ENCODE measurements around the gene LTN1.

LTN1 gene

DNA sequence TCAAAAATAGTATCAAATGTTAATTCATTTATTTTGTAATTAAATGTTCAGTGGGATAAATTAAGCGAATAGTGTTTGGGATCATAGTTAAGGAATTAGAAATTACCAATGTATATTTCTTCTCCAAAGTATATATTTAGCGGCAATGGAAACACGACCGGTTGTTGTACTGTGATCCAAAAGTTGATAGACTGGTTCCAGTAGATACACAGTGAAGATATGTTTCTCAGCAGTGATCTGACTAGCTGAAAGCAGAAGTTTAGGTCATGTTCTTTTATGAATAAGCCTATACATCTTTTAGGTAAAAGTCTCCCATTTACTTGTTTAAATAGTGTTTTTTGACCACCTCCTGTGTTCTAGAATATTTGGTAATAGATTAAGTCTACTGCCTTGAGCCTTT lies 40.6 kb upstream of the LTN1 start:
- no peak overlapping the region for H2AFZ ChIP-seq (ENCODE audit: low read length)
- H3K4me3 ChIP-seq (ENCODE audit: low read length, poor library complexity, severe bottlenecking), result no peak overlapping the region
- H4K20me1 ChIP-seq (ENCODE audit: insufficient read depth, low read length, poor library complexity, severe bottlenecking), result no peaks in the 10 kb centered on the region
- H3K9me3 ChIP-seq (ENCODE audit: insufficient read depth, low read depth, low read length), result no peaks in the 10 kb centered on the region
- H3K27me3 ChIP-seq (ENCODE audit: insufficient read depth, low read length, poor library complexity, severe bottlenecking), result no peaks in the 10 kb centered on the region
- H3K36me3 ChIP-seq (ENCODE audit: insufficient read depth, low read length), result peaks cover 57% of the 10 kb centered on the region; the same call in 1 of the 2 replicates
- 0 out of 2 replicates have a peak, but pooled peaks cover 5% of the 10 kb centered on the region for H3K79me2 ChIP-seq (ENCODE audit: insufficient read depth, low read length)
- no peaks in the 10 kb centered on the region for H3F3A ChIP-seq (ENCODE audit: low read depth)
- H3K4me2 ChIP-seq (ENCODE audit: low read depth, low read length, poor library complexity, severe bottlenecking), result no peak overlapping the region
- H3K9ac ChIP-seq (ENCODE audit: low read depth, low read length, poor library complexity, severe bottlenecking), result no peak overlapping the region
- H3K4me1 ChIP-seq (ENCODE audit: insufficient read depth, low read length, poor library complexity, severe bottlenecking), result no peaks in the 10 kb centered on the region
- no peaks in the 10 kb centered on the region for H3K9me2 ChIP-seq (replicated peaks; ENCODE audit: low read depth, low read length)
- TF ChIP-seq EZH2phosphoT487 (IDR thresholded peaks at IDR 0.05; ENCODE audit: borderline replicate concordance), result no peak
- TF ChIP-seq, protein P1, sequence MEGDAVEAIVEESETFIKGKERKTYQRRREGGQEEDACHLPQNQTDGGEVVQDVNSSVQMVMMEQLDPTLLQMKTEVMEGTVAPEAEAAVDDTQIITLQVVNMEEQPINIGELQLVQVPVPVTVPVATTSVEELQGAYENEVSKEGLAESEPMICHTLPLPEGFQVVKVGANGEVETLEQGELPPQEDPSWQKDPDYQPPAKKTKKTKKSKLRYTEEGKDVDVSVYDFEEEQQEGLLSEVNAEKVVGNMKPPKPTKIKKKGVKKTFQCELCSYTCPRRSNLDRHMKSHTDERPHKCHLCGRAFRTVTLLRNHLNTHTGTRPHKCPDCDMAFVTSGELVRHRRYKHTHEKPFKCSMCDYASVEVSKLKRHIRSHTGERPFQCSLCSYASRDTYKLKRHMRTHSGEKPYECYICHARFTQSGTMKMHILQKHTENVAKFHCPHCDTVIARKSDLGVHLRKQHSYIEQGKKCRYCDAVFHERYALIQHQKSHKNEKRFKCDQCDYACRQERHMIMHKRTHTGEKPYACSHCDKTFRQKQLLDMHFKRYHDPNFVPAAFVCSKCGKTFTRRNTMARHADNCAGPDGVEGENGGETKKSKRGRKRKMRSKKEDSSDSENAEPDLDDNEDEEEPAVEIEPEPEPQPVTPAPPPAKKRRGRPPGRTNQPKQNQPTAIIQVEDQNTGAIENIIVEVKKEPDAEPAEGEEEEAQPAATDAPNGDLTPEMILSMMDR (conservative IDR thresholded peaks at IDR 0.05; ENCODE audit: low read length), result no peak

DNA sequence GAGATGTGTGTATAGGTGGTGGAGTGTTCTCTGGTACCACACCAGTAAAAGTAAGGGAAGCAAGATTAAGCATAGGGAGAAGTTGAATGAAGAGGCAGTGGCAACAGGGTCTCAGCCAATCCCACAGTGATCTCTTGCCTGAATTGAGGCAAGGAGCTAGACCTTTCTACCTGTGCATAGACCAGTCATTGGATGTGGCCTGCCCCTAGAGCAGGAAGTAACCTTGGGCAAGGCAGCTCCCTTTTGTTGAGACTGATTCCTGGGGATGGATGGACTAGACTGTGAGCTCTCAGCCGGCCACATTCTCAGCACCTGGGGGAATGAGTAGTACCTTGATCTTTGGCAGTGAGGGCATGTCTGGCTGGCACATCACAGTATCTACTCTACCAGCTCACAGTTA lies 38.2 kb upstream of the LTN1 start:
- H3K4me2 ChIP-seq (ENCODE audit: low read depth, low read length, poor library complexity, severe bottlenecking), result no peak overlapping the region
- H3K36me3 ChIP-seq (ENCODE audit: insufficient read depth, low read length), result peaks cover 33% of the 10 kb centered on the region; the same call in 1 of the 2 replicates
- H3K4me1 ChIP-seq (ENCODE audit: insufficient read depth, low read length, poor library complexity, severe bottlenecking), result peaks cover 7% of the 10 kb centered on the region
- H2AFZ ChIP-seq (ENCODE audit: low read length), result no peak overlapping the region
- H3K9ac ChIP-seq (ENCODE audit: low read depth, low read length, poor library complexity, severe bottlenecking), result no peak overlapping the region
- no peaks in the 10 kb centered on the region for H3K9me3 ChIP-seq (ENCODE audit: insufficient read depth, low read depth, low read length)
- no peaks in the 10 kb centered on the region for H3F3A ChIP-seq (ENCODE audit: low read depth)
- TF ChIP-seq EZH2phosphoT487 (IDR thresholded peaks at IDR 0.05; ENCODE audit: borderline replicate concordance), result no peak
- TF ChIP-seq, protein P1 (conservative IDR thresholded peaks at IDR 0.05; ENCODE audit: low read length), result no peak
- H4K20me1 ChIP-seq (ENCODE audit: insufficient read depth, low read length, poor library complexity, severe bottlenecking), result no peaks in the 10 kb centered on the region
- peaks cover 22% of the 10 kb centered on the region for H3K79me2 ChIP-seq (ENCODE audit: insufficient read depth, low read length)
- H3K9me2 ChIP-seq (replicated peaks; ENCODE audit: low read depth, low read length), result no peaks in the 10 kb centered on the region
- H3K4me3 ChIP-seq (ENCODE audit: low read length, poor library complexity, severe bottlenecking), result no peak overlapping the region
- H3K27me3 ChIP-seq (ENCODE audit: insufficient read depth, low read length, poor library complexity, severe bottlenecking), result no peaks in the 10 kb centered on the region

- Histone ChIP-seq H3K9me2 (replicated peaks; ENCODE audit: low read depth, low read length) (no peaks in the 10 kb centered on the region), H2AFZ (ENCODE audit: low read length) (no peak overlapping the region), H3K9me3 (ENCODE audit: insufficient read depth, low read depth, low read length) (no peaks in the 10 kb centered on the region), H3K79me2 (ENCODE audit: insufficient read depth, low read length) (peaks cover 33% of the 10 kb centered on the region), H4K20me1 (ENCODE audit: insufficient read depth, low read length, poor library complexity, severe bottlenecking) (no peaks in the 10 kb centered on the region), H3K9ac (ENCODE audit: low read depth, low read length, poor library complexity, severe bottlenecking) (no peak overlapping the region), H3K4me1 (ENCODE audit: insufficient read depth, low read length, poor library complexity, severe bottlenecking) (peaks cover 13% of the 10 kb centered on the region), H3K4me3 (ENCODE audit: low read length, poor library complexity, severe bottlenecking) (no peak overlapping the region), H3F3A (ENCODE audit: low read depth) (no peaks in the 10 kb centered on the region), H3K36me3 (ENCODE audit: insufficient read depth, low read length) (peaks cover 26% of the 10 kb centered on the region; the same call in 1 of the 2 replicates), H3K4me2 (ENCODE audit: low read depth, low read length, poor library complexity, severe bottlenecking) (no peak overlapping the region), H3K27me3 (ENCODE audit: insufficient read depth, low read length, poor library complexity, severe bottlenecking) (no peaks in the 10 kb centered on the region)
- no peak for TF ChIP-seq EZH2phosphoT487 (IDR thresholded peaks at IDR 0.05; ENCODE audit: borderline replicate concordance)
- TF ChIP-seq, protein P1 (conservative IDR thresholded peaks at IDR 0.05; ENCODE audit: low read length), result no peak
These were observed 36.8 kb upstream of the LTN1 start for GRCh38 chr21:29029524-29029923.

Measured in Loucy (cell line).